Central memory CD4-positive, alpha-beta T cell (primary cell): Measurements from ENCODE around the gene SERPINB4.
"Not testable (repeated sequence)": the region's sequence is repeated elsewhere in the genome, so short reads cannot be mapped to it uniquely, and the experiment has no call there.

Source experiments
- DNase-seq: peaks from one replicate; pipeline ENCODE4 v3.0.0; 2022
- total RNA-seq, 3 experiments: gene quantifications; one replicate each; lab custom pipeline; 2026; lab: John Stamatoyannopoulos, UW

SERPINB4 gene
- total RNA-seq: 0 reads per million in 3 experiments

GRCh38 chr18:63644142-63644541 lies at the start of gene SERPINB4:
Gene SERPINB4, minus strand, starts transcription at chr18:63644256. Its CDS starts 679 bp downstream, at chr18:63643577.
- DNase-seq: not testable (repeated sequence)

GRCh38 chr18:63689064-63689463 lies 45.0 kb upstream of the SERPINB4 start:
- no peak for DNase-seq

- no peak for DNase-seq
These were observed 42.8 kb upstream of the SERPINB4 start for GRCh38 chr18:63686871-63687270.

- DNase-seq: no peak
These were observed 40.7 kb upstream of the SERPINB4 start for GRCh38 chr18:63684718-63685117.

GRCh38 chr18:63683890-63684289 lies 39.8 kb upstream of the SERPINB4 start:
- DNase-seq: no peak

GRCh38 chr18:63683152-63683551 lies 39.1 kb upstream of the SERPINB4 start:
- DNase-seq: no peak

DNA sequence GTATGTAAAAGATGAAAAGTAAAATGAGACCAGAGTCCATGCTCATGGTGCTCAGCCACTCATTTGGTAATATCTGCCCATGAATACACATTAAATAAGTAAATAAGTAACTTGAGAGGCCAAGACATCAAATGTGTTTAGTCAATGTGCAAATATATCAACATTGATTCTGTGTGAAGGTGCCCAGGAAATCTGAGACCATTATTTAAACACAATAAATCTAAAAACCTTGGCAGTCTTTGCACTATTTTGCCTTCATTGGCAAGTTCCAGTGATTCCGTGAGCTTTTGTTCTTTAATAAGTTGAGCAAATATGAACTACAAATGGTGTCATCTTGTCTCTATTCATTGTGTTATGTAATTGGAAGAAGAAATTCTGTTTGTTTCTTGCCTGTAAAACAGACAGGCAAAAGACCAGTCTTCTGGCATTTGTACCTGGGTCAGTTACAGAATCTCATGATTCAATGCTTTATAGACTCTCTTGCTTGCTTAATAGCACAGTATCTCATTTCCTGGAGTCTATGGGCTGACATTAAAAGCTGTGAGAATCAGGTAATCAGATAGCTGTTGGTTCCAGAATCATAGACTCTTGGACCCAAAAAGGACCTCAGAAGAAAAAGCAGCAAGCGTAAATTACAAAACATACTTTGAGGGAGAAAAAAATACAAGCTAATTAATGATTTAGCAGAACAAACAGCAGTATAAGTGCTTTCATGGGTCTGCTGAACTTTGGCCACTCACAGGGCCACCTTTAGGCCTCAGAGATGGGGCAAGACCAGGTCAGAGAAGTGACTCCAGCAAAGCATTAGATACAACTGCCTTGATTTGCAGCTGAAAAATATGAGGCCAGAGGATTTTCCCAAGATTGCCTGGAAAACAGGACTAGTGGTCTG lies 37.6 kb upstream of the SERPINB4 start:
- no peak for DNase-seq

- DNase-seq: no peak
These were observed 36.0 kb upstream of the SERPINB4 start for GRCh38 chr18:63679820-63680606.

DNA sequence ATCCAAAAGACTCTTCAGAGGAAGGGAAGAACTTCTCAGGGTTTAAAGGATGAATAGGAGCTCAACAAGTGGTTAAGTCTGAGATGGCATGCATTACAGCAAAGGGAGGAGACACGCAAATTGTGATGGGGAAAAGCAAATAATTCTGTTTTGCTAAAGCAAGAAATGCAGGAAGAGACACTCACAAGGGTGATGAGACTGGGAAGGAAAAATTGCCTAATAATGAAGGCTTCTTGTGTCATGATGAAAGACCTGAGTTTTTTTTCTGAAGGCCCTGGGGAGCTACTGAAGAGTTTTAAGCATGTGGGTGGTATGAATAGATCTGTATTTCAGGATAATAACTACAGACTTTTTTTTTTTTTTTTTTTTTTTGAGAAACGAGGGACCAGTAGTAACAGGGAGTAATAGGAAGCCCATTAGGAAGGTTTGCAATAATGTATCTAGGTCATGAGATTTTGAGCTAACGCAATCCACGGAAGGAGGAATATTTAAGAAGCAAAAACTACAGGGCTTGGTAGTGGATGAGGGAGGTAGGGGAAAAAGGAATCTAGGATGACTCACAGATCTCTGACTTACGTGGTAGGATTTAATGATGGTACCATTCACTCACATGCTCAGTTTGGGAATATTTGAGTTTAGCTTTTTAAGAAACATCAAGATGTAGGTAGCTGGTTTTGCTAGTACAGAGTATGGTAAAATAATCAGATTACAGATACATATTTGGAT lies 33.6 kb upstream of the SERPINB4 start:
- DNase-seq: no peak

DNA sequence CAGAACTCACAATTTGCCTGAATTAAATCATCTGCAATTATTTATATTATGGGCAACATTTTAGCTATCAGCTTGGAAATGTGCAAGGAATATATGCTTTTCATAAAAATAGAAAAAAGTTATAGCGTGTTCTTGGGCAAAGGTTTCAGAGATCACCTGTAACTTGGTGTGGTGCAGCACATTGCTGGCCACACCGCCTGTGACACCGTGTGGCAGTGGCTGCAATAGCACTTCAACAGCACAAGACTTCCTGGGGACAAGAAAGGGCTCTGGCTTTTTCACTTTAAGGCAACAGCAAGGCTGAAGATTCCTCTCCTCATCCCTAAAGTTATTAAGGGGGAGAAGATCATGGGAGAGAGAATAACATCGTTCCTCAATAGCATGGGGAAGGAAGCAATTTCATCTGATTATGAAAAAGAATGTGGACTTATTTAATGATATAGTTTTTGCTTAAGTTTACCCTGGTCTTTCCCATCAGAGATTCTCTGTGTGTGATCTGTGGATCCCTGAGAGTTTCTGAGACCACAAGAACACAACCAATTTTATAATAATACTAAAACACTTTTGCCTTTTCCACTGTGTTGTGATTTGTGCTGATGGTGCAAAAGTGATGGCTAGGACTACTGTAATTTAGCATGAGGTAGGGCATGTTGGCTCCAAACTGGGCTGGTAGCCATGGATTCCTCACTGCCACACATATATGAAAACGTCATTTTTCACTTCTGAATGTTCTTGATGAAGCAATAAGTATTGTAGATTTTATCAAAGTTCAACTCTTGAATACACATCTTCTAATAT lies 32.7 kb upstream of the SERPINB4 start:
- no peak for DNase-seq

DNA sequence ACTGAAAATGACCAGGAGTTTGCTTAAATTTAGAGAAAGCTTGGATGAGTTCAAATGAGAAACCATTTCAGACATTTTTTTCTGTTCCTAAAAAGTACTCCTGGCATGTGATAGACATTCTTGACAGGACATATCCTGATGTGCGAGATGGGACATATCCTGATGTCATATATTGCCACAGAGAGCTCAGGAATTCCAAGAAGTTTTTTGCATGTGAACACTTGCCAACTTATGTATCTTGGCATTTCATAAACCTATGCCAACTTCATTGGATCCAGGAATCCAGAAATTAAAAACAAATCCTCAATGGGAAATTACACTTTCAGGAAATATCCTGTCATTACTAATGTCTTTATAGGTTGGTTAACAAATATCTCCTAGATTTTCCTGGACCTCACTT lies 20.5 kb upstream of the SERPINB4 start:
- DNase-seq: no peak

DNA sequence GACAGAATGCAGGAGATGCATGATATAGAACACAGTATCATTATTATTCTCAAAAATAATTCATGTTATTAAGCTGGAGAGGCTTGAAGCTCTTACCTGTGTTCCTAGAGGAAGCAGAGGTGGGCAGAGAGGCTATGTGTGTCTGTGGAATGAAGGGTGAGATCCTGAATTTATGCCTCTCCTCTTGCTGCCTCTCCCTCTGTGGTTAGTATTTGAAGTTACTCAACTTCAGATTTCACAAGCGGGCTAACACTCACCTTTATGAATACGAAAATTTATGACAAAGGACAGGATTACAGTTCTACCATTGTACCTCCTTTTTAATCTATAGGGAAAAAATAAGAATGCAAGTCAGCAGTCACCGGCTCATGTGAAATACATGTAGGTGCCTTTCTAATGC lies 17.7 kb upstream of the SERPINB4 start, which contains the start of gene SERPINB3:
TSS of gene SERPINB3 (minus strand) at position 144 of the 400 bp plus-strand sequence. CDS start 677 bp downstream, outside the sequence.
- DNase-seq: not testable (repeated sequence)

DNA sequence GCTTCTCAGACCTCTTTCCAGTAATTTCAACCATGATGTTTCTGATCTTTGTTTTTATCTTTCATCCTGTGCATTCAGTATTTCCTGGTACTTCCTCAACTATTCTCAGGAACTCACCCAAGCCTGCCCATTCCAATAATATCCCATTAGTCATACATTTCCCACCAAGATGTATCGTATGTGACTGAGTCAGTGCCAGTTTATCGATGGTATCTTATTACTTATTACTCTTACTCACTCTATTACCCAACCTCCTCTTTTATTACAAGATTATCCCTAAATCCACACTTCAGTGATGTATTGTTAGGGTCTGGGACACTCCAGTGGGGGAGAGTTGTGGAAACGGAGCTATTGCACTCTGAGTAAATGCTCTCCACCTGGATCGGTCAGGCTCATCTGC lies 14.9 kb upstream of the SERPINB4 start:
- not testable (repeated sequence) for DNase-seq

GRCh38 chr18:63650271-63650670 lies 6.2 kb upstream of the SERPINB4 start:
- not testable (repeated sequence) for DNase-seq

GRCh38 chr18:63648241-63648640 lies 4.2 kb upstream of the SERPINB4 start:
- DNase-seq: no peak

DNA sequence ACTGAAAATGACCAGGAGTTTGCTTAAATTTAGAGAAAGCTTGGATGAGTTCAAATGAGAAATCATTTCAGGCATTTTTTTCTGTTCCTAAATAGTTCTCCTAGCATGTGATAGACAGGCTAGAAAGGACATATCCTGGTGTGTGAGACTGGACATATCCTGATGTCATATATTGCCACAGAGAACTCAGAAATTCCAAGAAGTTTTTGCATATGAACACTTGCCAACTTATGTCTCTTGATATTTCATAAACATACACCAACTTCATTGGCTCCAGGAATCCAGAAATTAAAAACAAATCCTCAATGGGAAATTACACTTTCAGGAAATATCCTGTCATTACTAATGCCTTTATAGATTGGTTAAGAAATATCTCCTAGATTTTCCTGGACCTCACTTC lies 2.9 kb upstream of the SERPINB4 start:
- no peak for DNase-seq

GRCh38 chr18:63644694-63645093 lies 638 bp upstream of the SERPINB4 start:
- DNase-seq: not testable (repeated sequence)

- not testable (repeated sequence) for DNase-seq
These were observed 1.2 kb downstream of the SERPINB4 start for GRCh38 chr18:63642668-63643356.

DNA sequence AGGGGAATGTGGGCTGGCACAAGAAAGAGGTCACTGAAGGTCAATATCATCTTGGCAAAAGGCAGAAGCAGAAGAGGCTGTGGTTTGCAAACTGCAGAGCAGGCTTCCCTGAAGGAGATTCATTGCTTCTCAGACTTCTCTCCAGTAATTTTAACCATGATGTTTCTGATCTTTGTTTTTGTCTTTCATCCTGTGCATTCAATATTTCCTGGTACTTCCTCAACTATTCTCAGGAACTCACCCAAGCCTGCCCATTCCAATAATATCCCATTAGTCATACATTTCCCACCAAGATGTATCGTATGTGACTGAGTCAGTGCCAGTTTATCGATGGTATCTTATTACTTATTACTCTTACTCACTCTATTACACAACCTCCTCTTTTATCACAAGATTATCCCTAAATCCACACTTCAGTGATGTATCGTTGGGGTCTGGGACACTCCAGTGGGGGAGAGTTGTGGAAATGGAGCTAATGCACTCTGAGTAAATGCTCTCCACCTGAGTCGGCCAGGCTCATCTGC lies 2.8 kb downstream of the SERPINB4 start:
- DNase-seq: not testable (repeated sequence)

- no peak for DNase-seq
These were observed 6.4 kb downstream of the SERPINB4 start for GRCh38 chr18:63637703-63638102.

DNA sequence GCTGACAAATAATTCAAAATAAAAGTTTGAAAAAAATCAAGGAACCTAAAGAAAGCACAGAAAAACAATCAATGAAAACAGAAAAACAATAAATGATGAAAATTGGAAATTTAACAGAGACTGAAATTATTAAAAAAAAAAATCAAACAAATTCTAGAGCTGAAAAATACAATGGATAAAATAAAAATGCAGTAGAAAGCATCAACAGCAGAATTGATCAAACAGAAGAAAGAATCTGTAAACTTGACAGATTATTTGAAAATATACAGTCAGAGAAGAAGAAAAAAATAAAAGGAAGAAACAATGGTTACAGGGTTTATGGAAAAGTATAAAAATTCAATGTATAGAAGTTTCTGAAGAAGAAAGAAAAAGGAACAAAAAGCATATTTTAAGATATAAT lies 16.2 kb downstream of the SERPINB4 start:
- DNase-seq: no peak
